ENCODE results near the gene NTM.
A peak's percentile ranks its signal among the peaks of the same experiment; 100 is the strongest.
"Not testable (repeated sequence)": the region's sequence is repeated elsewhere in the genome, so short reads cannot be mapped to it uniquely, and the experiment has no call there.

The NTM gene

DNA sequence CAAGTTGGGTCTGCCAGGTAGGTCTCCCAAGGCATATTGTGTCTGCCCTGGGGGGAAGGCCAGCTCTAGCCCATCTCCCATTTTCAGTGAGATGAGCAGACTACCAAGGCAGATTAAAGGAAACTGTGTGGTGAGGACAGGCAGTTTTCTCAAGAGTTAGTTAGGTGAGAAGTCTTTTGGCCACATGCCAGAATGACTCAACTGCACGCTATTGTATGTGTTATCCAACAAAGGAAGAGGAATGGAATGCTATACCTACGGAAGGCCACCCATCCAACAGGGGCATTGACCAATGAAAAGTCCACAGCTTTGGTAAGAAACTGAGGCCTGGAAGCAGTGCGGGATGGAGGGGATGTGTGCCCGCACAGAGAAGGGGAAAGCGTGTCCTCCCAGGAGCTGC lies 941.7 kb downstream of the NTM start:
- DNase-seq: no peak

DNA sequence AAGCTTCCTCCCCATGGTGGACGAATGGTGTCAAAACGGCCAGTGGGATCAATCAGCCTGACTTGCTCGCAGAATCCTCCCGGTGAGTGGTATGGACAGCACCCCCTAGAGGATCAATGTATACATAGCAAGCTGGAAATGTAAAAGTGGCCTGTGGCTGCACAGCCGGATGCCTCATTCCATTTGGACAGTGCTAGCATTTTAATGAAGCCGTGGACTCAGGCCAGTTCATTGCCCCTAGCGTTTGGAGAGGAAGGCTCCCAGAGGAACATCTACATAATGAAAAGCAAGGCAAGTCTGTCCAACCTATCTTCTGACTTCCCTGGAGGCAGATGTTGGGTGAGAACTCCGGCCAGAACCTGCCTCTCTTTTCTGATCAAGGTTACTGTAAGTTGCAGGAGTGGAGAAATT lies 942.3 kb downstream of the NTM start:
- DNase-seq: peak in 1 of 2 donors; percentile 14

DNA sequence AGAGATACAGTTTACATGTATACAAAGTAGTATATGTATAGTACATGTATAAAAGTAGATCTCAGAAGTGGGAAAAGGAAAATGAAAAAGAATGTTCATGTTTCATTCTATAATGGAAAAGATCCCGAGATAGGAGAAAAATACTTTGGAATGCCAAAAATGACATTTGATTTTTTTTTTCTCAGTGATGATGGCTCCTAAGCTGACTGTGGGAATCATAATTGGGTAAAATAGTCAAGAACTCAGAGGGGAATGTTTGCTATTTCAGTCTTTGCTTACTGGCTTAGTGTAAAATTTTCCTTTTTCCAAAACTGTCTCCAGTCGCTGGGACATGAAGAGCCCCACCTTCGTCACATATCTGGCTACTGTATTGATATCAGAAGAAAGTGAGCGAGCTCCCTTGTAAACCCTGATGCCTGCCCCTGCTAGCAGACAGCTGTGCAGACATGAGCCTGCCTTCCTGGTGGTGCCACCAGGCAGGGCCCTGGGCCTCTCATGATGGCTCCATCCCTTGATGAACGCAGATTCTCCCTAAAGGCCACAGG lies 944.6 kb downstream of the NTM start:
- no peak for DNase-seq

DNA sequence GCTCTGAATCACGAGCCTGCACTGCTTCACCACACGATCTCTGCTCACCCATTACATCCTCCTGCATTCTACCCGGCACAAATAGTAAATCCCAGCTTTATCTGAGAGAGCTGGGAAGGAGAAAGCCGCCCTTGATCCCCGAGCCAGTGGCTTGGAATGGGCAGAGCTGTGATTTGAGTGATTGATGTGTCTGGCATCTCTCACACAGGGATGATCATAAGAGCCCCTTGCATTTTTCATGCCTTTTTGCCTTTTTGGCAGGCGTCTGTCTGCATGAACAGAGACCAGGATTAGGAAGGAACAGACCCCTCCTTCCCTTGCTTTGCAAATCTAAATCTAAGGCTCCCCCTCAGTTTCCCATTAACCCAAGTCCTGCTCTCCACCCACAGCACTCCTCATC lies 945.3 kb downstream of the NTM start:
- no peak for DNase-seq

DNA sequence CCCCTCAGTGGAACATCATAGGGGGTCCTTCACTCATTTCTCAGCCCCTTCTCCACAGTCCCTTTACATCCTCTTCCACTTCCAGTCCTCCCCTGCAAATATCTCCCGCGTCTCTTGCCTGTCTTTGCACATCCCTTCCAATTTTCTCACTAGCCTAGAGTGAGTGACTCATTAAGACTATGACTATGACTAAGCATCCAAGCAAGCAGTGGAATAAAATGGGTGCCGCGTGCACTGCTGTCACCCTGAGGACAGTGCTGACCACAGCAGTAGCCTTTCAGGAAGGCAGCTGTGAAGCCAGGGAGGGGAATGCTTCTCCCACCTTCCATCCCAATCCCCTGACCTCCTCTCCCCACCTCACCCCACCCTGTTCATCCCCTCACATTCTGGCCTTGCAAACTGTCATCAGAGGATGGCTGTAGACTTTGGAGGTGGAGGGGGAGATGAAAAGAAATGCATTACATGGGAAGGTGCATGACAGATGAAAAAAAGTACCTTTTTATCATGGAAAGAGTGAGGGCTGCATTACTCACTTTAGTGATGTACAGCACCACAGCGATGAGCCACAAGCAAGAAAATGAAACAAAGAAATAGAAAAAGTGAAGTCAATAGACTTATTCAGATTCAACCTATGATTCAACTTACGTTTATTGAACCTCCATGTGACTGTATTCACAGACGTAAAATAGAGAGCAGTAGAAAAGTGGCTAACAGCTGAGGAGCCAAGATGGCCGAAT lies 948.2 kb downstream of the NTM start:
- no peak for DNase-seq

DNA sequence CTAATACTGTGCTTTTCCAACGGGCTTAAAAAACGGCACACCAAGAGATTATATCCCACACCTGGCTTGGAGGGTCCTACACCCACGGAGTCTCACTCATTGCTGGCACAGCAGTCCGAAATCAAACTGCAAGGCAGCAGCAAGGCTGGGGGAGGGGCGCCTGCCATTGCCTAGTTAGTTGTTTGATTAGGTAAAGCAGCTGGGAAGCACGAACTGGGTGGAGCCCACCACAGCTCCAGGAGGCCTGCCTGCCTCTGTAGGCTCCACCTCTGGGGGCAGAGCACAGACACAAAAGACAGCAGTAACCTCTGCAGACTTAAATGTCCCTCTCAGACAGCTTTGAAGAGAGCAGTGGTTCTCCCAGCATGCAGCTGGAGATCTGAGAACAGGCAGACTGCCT lies 949.0 kb downstream of the NTM start:
- not testable (repeated sequence) for DNase-seq

DNA sequence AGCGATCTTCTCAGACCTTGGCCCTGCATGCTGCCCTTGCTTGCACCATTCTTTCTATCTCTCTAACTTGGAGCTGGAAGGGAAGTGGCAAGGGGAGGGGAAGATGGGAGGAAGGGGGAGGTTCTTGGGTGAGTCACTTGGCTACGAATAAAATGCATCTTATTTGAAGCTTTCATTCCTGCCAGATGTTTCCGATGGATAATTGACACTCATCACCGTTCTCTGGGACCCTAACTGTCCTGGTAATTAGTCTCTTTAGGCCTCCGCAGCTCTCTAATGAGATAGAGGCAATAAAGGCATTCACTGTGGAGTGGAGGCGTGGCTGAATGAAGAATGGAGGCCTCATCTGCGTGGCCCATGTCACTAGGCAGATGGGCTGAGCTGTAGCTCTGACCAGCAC lies 960.1 kb downstream of the NTM start:
- DNase-seq: no peak

DNA sequence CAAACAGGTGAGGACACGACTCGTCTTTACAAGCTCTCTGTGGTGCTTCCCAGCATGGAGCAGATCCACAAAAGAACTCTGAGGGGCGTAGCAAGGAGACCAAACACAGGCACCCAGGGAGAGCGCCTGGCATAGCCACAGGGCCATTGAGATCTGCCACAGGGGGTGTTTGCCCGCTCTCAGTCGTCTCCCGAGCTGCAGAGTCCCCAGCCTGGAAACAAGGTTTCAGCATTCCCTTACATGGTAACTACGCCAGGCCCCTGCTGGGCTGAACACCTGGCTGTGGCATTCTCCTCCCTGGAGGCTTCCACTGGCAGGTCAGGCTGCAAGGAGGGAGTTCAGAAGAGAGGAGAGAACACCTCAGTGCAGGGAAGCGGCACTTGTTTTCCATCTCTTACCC lies 962.1 kb downstream of the NTM start:
- DNase-seq: no peak

DNA sequence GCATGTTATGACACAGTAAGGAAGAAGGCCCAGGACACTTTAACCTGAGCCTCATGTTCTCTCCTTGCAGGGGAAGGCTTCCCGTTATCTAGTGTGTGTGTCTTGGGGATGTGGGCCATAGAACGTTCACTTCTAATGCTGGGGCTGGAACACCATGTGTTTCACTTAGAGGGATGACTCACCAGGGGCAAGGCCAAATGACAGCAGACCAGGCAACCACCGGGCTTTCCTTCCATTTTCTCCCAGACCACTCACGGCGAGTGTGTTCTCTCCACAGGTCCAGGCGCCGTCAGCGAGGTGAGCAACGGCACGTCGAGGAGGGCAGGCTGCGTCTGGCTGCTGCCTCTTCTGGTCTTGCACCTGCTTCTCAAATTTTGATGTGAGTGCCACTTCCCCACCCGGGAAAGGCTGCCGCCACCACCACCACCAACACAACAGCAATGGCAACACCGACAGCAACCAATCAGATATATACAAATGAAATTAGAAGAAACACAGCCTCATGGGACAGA lies 964.4 kb downstream of the NTM start:
- no peak for DNase-seq

DNA sequence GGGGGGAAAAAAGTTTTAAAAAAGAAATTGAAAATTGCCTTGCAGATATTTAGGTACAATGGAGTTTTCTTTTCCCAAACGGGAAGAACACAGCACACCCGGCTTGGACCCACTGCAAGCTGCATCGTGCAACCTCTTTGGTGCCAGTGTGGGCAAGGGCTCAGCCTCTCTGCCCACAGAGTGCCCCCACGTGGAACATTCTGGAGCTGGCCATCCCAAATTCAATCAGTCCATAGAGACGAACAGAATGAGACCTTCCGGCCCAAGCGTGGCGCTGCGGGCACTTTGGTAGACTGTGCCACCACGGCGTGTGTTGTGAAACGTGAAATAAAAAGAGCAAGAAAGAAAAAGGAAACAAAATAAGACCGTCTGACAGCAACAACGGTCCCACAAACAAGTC lies 964.9 kb downstream of the NTM start:
- no peak for DNase-seq

DNA sequence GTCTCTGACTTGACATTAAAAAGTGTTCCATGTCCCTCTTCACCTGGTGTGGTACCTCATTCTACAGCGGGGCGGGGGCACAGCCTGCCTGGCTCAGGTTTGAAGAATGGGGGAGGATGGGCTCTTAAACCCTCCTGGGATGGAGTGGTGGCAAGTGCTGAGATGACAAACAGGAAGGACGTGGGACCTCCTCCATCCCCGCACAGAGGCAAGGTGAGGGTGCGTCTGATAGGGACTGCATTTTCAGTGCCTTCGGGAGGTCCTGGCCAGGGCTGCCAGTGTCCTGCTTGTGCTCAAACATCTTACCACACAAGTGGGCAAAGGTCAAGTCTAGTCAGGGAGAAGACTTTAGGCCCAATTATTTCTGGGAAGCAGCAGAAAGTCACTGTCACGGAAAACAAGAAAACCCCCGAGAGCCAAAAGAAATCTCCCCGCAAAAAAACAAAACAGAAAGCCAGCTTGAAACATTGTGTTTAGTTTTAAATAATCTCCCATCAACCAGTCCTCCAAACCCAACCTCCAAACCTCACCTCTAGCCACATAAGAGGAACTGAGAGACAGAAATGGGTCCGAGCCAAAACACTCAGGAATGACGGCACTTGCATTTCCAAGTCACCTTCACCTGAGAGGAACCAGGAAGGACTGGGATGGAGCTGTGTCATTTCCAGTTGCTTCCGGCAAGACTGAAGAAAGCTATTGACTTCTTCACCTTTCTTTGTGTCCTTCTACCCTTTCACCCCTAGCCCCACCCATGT lies 966.5 kb downstream of the NTM start:
- DNase-seq: no peak

DNA sequence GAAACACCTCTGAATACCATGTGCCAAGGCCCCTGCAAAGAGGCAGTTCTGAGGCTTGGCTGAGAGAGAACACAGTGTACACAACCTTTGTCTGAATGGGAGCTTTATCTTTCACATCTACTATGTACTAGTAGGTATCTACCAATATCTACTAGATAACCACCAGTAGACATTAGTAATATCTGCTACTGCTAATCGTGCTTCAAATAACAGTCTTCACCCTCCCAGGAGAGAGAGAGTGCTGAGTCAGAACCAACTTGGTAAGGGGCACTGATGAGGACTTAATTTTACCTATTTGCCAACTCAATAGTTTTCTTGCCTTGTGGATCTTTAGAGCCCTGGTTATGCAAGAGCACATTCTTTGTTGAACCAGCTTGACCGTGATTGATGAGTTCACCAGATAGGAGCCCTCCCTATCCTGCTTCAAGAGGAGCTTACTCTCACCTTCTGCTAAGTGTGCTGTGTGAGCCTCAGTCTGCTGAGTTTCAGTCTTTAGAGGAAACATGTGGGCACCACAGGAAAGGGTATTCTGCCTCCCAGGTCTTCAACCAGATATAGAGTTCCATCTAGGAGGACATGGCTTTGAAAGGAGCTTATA lies 967.5 kb downstream of the NTM start:
- no peak for DNase-seq

DNA sequence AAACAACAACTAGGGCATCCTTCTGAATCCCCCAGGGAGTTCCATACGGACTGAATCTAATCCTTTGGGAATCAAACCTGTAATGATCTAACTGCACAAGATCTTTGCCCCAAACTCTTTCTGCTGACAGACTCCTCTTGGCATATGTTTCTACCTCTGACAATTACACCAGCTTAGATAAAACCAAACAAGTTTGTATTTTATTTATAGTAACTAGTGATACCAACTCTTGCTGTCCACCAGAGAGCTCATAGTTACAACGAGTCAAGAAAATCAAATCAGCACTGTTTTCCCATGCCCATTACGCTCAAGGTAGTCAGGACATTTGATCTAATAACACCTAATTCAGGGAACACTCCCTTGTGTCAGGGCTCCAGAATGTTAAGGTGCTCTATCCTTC lies 972.0 kb downstream of the NTM start:
- DNase-seq: no peak

DNA sequence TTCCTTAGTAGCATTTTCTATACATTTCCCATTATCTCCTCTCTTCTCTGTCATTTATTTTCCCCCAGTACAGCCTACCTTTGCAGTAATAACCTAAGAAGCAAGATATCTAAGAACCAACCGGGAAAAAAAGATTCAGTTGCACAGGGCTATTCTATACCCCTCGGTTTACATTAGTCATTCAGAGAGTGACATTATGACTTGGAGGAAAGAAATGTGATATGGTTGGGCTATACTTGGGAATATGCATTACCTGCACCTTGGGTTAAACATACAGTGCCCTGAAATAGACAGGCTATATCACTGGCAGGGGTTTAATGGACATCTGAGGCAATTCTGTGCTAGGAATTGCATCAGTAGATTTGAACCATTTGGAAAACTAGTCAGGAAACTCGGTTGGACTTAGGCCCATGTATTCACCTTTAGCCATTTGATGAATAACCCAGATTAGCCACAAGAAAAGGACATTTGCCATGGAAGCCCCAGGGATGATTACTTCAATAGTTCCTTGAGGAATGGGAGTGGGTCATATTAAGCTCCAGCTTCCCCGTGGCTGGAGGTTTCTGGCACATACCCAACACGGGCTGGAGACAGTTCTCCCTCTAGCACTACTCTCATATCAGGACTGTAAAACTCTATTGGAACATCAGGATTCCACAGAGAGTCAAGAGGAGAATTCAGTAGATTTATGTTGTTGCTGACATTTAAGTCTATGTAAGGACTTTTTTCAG lies 973.2 kb downstream of the NTM start:
- DNase-seq: no peak

DNA sequence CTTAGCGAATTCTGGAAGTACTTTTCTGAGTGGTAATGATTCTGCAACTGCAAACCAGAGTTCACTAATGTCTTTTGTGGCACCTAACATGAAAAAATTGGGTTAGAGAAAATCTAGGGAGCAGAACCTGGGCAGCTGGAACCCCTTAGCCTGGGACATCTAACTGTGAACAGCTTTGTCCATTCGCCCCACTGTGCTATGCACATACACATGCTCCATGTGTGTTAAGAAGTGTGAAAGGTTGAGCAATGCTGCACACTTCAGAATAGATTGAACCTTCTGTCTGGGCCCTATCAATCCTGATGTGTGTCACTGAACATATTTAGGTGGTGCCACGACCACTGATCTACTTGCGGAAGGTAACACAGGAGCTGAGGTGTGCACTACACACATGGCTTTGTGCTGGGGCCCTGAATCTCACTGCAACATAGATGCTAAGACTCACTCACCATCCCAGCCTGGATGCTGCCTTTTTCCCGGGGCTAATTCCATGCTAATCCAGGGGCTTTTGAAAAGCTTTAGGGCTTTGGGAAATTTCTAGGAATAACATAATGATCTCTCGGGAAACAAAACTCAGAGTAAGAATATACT lies 976.2 kb downstream of the NTM start:
- DNase-seq: no peak

DNA sequence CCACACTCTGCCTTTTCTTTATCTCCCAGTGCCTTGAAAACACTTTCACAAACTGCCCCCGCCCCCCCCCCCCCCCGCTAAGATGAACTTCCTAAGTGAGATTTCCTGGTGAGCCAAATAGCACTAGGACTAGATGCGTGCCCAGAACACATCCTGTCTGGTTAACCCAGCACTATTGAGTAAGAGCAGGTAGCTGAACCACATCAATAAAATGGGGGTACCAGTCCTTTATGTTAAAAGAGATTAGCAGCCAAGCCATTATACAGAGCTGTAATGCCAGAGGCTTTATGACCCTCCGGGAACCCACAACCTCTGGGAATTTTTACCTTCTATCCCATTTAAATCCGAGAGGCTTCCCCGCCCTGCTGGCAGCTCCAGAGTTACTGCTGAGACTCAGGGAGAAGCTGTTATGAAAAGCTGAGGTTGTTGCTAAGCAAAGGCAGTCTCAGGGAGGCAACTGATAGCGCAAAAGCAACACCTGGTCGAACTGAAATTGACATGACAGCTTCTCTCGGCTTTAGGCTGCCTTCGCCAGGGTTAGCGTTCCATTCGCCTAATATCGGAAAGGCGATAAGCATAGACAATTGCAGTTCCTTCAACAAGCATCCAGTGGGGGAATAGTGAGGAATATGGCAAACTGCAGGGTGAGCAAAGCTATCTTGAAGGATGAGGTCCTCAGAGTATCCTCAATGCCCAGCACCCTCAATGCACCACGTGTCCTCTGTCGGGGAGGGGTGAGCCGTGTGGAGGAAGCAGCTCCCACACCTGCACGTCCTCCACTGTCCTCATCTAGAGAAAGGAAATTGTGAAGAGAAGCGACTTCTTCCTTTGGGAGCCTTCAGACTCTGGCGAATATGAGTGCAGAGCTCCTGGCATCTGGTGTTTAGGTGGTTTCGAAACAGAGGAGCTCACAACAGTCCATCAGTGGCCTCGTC lies 977.0 kb downstream of the NTM start:
- DNase-seq: no peak

DNA sequence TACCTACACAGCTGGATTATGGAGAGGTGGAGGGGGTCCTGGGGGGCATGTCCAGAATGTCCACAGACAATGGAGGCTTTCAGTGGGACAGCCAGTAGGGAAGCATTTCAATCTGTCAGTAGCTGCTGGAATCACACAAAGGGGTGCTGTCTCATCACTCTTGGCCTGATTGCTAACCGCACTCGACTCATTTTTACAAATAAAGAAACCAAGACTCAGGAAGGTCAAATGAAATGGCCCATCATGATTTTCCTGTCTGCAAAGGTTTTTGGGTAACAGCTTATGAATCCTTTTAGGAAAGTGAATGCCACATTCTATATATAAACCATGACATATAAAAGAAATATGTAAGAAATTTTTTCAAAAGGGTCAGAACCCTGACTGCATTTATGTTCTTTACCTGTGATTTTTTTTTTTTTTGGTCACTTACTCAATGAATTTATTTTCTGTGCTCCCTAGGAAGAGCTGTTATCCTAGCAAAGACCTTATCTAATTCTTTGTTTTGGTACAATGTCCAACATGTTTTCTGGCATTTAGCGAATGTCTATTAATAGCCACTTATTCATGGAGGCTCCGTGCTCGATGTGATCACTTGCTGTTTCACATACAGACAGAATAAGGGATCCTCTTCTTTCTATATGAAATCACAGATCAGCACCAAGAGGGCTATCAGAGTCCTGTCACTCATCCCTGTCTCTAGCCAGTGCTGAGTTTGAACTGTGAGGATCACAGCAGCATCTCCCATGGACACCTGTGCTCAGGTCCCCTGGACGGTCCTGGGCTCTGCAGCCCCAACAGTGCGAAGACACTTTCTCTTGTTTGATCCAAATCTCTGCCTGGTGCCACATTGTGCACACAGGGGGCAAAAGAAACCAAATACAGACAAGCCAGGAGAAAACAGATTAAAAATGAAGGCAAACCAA lies 979.7 kb downstream of the NTM start:
- no peak for DNase-seq

DNA sequence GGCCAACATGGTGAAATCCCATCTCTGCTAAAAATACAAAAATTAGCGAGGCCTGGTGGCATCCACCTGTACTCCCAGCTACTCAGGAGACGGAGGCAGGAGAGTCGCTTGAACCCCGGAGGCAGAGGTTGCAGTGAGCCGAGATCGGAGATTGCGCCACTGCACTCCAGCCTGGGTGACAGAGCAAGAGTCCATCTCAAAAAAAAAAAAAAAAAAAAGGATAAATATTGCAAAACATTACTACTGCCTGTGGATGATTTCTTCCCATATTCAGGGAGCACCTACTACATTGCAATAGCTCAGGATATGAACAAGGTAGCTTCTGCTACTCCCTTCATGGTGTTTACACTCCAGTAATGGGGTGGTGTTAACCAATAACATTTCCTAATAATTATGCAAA lies 980.6 kb downstream of the NTM start:
- DNase-seq: no peak

DNA sequence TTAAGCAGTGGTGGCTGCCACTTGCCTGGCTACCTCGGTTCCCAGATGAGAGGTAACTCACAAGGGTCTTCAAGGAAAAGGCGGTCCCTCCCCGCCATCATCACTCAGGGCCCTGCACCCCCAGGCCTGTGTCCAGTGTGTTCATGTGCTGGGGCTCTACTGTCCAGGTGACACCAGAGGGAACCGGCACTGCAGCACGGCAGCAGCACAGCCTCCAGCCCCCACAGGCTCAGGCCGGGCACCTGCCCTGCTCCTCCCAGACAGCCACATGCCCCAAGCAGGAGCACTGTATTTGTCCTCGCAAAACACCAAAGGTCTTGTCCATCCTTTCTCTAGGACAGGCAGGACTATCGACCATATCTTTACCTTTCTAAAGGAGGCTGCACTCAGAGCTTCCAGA lies 982.1 kb downstream of the NTM start:
- DNase-seq: no peak

DNA sequence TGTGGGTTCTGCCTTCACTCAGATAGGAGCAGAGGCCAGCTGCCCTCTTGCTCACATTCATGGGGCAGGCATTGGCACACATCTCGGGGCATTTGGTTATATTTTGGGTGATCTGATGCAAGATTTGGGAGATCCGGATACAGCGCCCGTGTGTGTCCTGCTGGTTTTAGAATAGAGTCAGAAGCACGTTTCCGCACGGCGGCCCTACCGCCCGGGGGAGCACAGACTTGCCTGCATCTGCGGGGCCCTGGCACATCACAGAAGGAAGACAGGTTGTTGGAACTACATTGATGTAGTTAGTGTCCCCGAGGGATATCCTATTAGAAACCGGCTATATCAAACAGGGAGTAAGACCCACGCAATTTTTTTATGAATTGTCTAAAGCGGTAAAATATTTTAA lies 982.8 kb downstream of the NTM start:
- no peak for DNase-seq

All from inflammatory macrophage treated with lipopolysaccharide for 1 hour (primary cell).